Uterus (tissue), 2 donors: ENCODE measurements around the gene NYNRIN.

Source experiments
- POLR2A ChIP-seq, 2 donors: fragments of 450-650 bp; IDR thresholded peaks; one replicate each; pipeline ENCODE4 v1.6.1; 2016; ENCODE audit warnings: antibody characterized with exemption in 2 of 2, mild to moderate bottlenecking in 1 of 2, moderate library complexity in 1 of 2
- TF ChIP-seq, protein P1 (sequence below), 4 experiments: fragments of 200-600 bp in 2 of 4; fragments of 450-650 bp in 2 of 4; sonication (generic) in 2 of 4; IDR thresholded peaks; one replicate each; pipeline ENCODE4 v1.5.1; 2016 to 2019; ENCODE audit warnings: antibody characterized with exemption in 4 of 4, mild to moderate bottlenecking in 2 of 4, moderate library complexity in 1 of 4

DNA sequence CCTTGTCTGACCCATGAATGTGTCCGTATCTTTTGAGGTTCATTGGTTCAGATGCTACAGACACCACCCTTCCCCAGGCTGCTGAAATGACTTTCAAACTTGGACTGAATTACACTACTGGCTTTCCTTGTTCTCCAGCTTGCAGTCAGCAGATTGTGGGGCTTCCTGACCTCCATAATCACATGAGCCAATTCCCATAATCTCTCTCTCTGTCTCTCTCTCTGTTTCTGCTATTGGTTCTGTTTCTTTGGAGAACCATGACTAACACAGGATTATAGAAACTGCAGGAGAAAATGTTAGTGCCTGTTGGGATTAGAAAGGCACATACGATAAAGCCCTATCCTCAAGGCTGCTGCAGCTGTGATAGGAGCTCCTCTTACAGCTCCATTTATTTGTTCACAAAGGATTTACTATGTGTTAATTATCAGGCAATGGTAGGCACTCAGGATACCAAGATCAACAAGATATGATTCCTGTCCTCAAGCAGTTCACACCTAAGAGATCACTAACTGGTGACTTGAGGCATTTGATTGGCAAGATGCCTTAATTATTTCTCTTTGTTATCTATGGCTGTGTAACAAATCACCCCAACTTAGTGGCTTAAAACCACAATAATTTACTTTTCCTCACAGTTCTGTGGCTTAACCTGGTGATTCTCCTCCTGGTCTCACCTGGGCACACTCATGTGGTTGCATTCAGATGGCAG is 10.2 kb upstream of the NYNRIN start:
- TF ChIP-seq, protein P1, sequence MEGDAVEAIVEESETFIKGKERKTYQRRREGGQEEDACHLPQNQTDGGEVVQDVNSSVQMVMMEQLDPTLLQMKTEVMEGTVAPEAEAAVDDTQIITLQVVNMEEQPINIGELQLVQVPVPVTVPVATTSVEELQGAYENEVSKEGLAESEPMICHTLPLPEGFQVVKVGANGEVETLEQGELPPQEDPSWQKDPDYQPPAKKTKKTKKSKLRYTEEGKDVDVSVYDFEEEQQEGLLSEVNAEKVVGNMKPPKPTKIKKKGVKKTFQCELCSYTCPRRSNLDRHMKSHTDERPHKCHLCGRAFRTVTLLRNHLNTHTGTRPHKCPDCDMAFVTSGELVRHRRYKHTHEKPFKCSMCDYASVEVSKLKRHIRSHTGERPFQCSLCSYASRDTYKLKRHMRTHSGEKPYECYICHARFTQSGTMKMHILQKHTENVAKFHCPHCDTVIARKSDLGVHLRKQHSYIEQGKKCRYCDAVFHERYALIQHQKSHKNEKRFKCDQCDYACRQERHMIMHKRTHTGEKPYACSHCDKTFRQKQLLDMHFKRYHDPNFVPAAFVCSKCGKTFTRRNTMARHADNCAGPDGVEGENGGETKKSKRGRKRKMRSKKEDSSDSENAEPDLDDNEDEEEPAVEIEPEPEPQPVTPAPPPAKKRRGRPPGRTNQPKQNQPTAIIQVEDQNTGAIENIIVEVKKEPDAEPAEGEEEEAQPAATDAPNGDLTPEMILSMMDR (IDR thresholded peaks at IDR 0.05), result no peak
- TF ChIP-seq POLR2A (IDR thresholded peaks at IDR 0.05), result no peak
